ENCODE results near the gene FKBP2.

Gene FKBP2

DNA sequence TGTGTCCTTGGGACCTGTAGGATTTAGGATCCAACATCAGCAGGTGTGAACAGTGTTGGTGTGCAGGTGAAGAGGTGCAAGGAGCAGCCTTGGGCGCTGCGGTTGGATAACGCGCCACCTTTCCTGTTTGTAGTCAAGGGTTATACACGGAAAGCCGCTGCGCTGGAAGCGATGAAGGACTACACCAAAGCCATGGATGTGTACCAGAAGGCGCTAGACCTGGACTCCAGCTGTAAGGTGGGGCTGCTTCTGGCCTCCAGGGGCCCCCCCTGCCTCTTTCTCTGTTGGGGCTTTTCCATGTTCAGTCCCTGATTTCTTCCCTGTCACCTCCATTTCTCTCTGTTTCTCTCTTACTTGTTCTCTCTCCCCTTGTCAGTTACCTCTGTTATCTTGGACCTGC, 37.9 kb upstream of the FKBP2 start:
- CTCF ChIA-PET, result interaction anchor here (1.0 to 4.7 kb wide), 4 partner anchors 14 to 151 kb away, joined by 7 to 31 read pairs (median 14); partner anchors contain the start of gene STIP1
- Histone ChIP-seq H3K9me3 (ENCODE audit: control insufficient read depth, insufficient read depth, low read depth, low read length) (no peaks in the 10 kb centered on the region), H3K27ac (ENCODE audit: extremely low read depth, low read depth, low read length) (no peak overlapping the region), H3K4me1 (ENCODE audit: control insufficient read depth, insufficient read depth, low read length) (0 out of 2 replicates have a peak, but pooled peaks cover 8% of the 10 kb centered on the region), H3K4me3 (ENCODE audit: low read depth, low read length) (no peak overlapping the region), H3K36me3 (ENCODE audit: control insufficient read depth in 2 of 2, insufficient read depth in 1 of 2, low read length in 2 of 2) (peaks cover 17 to 86% of the 10 kb centered on the region in 2 experiments; a peak in 2 of 3 replicates)
- POLR2A ChIA-PET, result interaction anchor here (0.6 to 1.5 kb wide), 3 partner anchors 23 to 96 kb away, joined by 3 to 5 read pairs (median 4); partner anchors contain the start of genes NUDT22 and TRPT1
- TF ChIP-seq GLIS2 (tag by site-specific recombination; IDR thresholded peaks at IDR 0.05) (0 out of 2 replicates have a peak, but pooled peaks have one; percentile 20), SP3 (tag by site-specific recombination; IDR thresholded peaks at IDR 0.05) (no peak)

DNA sequence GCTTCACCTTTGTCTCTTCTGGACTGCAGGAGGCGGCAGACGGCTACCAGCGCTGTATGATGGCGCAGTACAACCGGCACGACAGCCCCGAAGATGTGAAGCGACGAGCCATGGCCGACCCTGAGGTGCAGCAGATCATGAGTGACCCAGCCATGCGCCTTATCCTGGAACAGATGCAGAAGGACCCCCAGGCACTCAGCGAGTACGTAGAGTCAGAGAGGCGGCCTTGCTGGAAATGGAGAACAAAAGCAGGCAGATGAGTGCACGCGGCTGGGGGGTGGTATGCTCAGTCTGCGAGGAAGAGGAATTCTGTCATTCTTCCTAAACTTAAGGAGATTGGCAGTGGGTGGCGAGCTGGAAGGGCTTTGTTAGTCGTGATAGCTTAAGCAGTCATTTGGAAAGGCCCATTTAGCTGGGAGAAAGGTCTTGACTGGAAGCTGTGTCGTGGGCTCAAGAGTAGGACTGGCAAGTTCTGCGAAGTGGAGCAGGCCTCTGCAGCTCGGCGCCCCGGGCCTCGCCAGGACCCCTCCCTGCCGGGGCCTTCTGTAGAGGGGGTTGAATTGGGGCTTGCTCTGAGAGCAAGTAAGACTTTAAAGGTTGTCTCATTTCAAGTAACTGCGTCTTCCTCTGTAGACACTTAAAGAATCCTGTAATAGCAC, 37.3 kb upstream of the FKBP2 start:
- CTCF ChIA-PET, result interaction anchor here (0.6 to 4.7 kb wide), 17 partner anchors 8 to 420 kb away, joined by 3 to 78 read pairs (median 8); partner anchors contain the start of genes CATSPERZ, FKBP2, NUDT22 and PLCB3
- peak overlapping the region; percentile 55; the same call in 1 of the 2 replicates for H3K27ac ChIP-seq (ENCODE audit: extremely low read depth, low read depth, low read length)
- no peak overlapping the region for H3K4me3 ChIP-seq (ENCODE audit: low read depth, low read length)
- TF ChIP-seq ZNF16 (tag by site-specific recombination; IDR thresholded peaks at IDR 0.05; ENCODE audit: low read depth), result no peak
- TF ChIP-seq ZNF48 (tag by site-specific recombination; IDR thresholded peaks at IDR 0.05), result no peak
- TF ChIP-seq ZNF416 (tag by site-specific recombination; IDR thresholded peaks at IDR 0.05), result no peak
- no peak for TF ChIP-seq ZBTB21 (tag by site-specific recombination; IDR thresholded peaks at IDR 0.05)
- no peak for TF ChIP-seq ZNF571 (tag by site-specific recombination; IDR thresholded peaks at IDR 0.05)
- TF ChIP-seq, protein P1, sequence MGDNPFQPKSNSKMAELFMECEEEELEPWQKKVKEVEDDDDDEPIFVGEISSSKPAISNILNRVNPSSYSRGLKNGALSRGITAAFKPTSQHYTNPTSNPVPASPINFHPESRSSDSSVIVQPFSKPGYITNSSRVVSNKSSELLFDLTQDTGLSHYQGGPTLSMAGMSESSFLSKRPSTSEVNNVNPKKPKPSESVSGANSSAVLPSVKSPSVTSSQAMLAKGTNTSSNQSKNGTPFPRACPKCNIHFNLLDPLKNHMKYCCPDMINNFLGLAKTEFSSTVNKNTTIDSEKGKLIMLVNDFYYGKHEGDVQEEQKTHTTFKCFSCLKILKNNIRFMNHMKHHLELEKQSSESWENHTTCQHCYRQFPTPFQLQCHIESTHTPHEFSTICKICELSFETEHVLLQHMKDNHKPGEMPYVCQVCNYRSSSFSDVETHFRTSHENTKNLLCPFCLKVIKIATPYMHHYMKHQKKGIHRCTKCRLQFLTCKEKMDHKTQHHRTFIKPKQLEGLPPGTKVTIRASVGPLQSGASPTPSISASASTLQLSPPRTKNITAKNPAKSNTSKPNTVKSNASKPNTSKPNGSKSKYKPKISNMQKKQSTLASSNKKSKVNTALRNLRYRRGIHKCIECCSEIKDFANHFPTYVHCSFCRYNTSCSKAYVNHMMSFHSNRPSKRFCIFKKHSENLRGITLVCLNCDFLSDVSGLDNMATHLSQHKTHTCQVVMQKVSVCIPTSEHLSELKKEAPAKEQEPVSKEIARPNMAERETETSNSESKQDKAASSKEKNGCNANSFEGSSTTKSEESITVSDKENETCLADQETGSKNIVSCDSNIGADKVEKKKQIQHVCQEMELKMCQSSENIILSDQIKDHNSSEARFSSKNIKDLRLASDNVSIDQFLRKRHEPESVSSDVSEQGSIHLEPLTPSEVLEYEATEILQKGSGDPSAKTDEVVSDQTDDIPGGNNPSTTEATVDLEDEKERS (tag by site-specific recombination; IDR thresholded peaks at IDR 0.05), result no peak
- TF ChIP-seq SP7 (tag by site-specific recombination; IDR thresholded peaks at IDR 0.05), result no peak
- TF ChIP-seq, protein P2, sequence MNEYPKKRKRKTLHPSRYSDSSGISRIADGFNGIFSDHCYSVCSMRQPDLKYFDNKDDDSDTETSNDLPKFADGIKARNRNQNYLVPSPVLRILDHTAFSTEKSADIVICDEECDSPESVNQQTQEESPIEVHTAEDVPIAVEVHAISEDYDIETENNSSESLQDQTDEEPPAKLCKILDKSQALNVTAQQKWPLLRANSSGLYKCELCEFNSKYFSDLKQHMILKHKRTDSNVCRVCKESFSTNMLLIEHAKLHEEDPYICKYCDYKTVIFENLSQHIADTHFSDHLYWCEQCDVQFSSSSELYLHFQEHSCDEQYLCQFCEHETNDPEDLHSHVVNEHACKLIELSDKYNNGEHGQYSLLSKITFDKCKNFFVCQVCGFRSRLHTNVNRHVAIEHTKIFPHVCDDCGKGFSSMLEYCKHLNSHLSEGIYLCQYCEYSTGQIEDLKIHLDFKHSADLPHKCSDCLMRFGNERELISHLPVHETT (tag by site-specific recombination; IDR thresholded peaks at IDR 0.05), result no peak
- TF ChIP-seq ZNF169 (tag by site-specific recombination; IDR thresholded peaks at IDR 0.05), result no peak
- no peak for TF ChIP-seq EGR2 (tag by site-specific recombination; IDR thresholded peaks at IDR 0.05; ENCODE audit: low read depth)
- TF ChIP-seq, protein P3, sequence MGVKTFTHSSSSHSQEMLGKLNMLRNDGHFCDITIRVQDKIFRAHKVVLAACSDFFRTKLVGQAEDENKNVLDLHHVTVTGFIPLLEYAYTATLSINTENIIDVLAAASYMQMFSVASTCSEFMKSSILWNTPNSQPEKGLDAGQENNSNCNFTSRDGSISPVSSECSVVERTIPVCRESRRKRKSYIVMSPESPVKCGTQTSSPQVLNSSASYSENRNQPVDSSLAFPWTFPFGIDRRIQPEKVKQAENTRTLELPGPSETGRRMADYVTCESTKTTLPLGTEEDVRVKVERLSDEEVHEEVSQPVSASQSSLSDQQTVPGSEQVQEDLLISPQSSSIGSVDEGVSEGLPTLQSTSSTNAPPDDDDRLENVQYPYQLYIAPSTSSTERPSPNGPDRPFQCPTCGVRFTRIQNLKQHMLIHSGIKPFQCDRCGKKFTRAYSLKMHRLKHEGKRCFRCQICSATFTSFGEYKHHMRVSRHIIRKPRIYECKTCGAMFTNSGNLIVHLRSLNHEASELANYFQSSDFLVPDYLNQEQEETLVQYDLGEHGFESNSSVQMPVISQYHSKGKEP (tag by site-specific recombination; IDR thresholded peaks at IDR 0.05), result no peak
- TF ChIP-seq SP3 (tag by site-specific recombination; IDR thresholded peaks at IDR 0.05), result no peak
- TF ChIP-seq, protein P4, sequence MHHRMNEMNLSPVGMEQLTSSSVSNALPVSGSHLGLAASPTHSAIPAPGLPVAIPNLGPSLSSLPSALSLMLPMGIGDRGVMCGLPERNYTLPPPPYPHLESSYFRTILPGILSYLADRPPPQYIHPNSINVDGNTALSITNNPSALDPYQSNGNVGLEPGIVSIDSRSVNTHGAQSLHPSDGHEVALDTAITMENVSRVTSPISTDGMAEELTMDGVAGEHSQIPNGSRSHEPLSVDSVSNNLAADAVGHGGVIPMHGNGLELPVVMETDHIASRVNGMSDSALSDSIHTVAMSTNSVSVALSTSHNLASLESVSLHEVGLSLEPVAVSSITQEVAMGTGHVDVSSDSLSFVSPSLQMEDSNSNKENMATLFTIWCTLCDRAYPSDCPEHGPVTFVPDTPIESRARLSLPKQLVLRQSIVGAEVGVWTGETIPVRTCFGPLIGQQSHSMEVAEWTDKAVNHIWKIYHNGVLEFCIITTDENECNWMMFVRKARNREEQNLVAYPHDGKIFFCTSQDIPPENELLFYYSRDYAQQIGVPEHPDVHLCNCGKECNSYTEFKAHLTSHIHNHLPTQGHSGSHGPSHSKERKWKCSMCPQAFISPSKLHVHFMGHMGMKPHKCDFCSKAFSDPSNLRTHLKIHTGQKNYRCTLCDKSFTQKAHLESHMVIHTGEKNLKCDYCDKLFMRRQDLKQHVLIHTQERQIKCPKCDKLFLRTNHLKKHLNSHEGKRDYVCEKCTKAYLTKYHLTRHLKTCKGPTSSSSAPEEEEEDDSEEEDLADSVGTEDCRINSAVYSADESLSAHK (tag by site-specific recombination; IDR thresholded peaks at IDR 0.05), result no peak
- TF ChIP-seq WT1 (tag by site-specific recombination; IDR thresholded peaks at IDR 0.05), result no peak
- TF ChIP-seq YY1 (tag by site-specific recombination; IDR thresholded peaks at IDR 0.05), result no peak
- TF ChIP-seq ZNF830 (tag by site-specific recombination; IDR thresholded peaks at IDR 0.05; ENCODE audit: low read depth), result no peak
- no peak for TF ChIP-seq ZNF112 (tag by site-specific recombination; IDR thresholded peaks at IDR 0.05)
- POLR2A ChIA-PET, result interaction anchor here (0.6 to 4.7 kb wide), 9 partner anchors 18 to 110 kb away, joined by 3 to 32 read pairs (median 5); partner anchors contain the start of genes NUDT22, STIP1 and TRPT1
- no peaks in the 10 kb centered on the region for H3K9me3 ChIP-seq (ENCODE audit: control insufficient read depth, insufficient read depth, low read depth, low read length)
- H3K36me3 ChIP-seq (ENCODE audit: control insufficient read depth in 2 of 2, insufficient read depth in 1 of 2, low read length in 2 of 2), result peaks cover 11 to 80% of the 10 kb centered on the region in 2 experiments; a peak in 2 of 3 replicates
- H3K4me1 ChIP-seq (ENCODE audit: control insufficient read depth, insufficient read depth, low read length), result 0 out of 2 replicates have a peak, but pooled peaks cover 8% of the 10 kb centered on the region
